Head of caudate nucleus (tissue), 42 donors: ENCODE measurements around the gene MORF4L1.

ENCODE experiments used
- DNase-seq, 42 donors: peaks; one replicate each; pipeline versions ENCODE4 v3.0.0 to v3.0.0-alpha.2; 2020 to 2021; ENCODE audit warnings: mixed read lengths in 7 of 42
- intact Hi-C: fragments of 100-400 bp; cut with DNase I; formaldehyde crosslinking; loops from one replicate; pipeline ENCODE4 v1.15.0; 2022

The MORF4L1 gene

DNA sequence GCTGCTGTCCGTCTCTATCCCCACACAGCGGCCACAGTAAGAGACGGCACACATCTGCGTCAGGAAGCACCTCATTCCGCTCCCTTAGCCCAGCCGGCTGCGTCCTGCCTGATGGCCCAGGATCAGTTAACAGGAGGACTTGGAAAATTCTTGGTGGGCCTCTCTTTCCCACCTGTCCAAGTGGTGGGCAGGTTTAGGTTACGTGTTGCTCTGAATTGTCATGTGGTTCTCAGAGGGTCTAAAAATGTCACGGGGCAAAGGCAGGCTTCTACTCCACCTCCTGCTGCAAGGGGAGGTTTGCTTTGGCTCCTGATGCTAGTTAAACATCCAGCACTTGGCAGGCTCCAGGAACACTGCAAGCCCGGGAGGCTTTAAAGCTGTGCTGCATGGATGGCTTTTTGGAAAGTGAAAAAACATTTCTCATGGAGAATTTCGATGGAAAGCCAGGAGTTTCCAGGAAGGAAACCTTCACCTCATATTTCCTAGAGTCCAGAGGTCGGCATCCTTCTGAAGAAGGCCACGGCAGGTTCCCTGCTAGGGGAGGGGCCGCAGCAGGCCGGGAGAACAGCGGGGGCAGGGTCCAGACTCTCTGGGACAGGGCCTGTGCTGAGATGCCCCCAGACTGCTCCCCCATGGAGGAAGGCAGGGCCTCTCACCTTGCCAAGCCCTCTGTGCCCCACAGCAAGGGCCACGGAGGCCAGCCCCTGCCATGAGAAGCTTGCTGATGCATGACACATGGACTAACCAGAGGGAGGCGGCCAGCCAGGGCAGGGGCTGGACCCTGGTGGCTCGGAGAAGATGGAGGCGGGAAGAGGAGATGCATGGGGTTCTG is 61.3 kb downstream of the MORF4L1 start:
- intact Hi-C loops: no loop called here
- no peak for DNase-seq

GRCh38 chr15:78934655-78935023 is 61.9 kb downstream of the MORF4L1 start:
- DNase-seq: no peak
- intact Hi-C loops: no loop called here

- intact Hi-C loops: no loop called here
- no peak for DNase-seq
Measured at GRCh38 chr15:78937132-78937739, 64.5 kb downstream of the MORF4L1 start.

DNA sequence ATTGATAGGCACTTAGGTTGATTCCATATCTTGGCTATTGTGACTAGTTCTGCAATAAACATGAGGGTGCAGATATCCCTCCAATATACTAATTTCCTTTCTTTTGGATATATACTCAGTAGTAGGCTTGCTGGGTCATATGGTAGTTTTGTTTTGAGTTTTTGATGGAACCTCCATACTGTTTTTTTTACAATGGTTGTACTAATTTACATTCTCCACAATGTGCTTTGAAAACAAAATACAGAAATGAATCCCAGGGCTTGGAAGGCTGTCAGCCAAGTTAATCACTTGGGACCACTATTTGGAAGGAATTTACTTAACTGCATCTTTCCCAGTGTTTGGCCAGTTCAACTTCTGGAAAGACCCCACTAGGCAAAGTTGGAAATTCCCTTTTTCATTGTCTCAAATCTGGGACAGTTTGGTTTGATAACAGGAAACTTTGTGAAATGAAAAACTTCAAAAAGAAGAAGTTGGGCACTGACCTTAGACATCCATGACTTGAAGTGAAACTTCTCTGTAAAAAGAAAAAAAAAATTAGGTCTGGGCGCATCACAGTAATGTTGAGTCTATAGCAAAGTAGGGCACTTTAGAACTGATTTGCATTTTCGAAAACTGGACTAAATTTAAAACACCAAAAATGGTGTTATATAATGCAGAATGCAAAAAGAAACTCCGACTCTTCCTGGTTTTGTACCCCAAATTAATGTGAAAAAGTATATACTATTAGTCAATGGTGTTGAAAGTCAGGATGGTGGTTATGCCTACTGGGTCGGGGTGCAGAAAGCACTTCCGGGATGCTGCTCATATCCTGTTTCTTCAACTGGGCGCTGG is 66.2 kb downstream of the MORF4L1 start:
- no peak for DNase-seq
- intact Hi-C loops: no loop called here

- intact Hi-C loops: no loop called here
- DNase-seq: no peak
Measured at GRCh38 chr15:78942741-78943140, 70.1 kb downstream of the MORF4L1 start.

DNA sequence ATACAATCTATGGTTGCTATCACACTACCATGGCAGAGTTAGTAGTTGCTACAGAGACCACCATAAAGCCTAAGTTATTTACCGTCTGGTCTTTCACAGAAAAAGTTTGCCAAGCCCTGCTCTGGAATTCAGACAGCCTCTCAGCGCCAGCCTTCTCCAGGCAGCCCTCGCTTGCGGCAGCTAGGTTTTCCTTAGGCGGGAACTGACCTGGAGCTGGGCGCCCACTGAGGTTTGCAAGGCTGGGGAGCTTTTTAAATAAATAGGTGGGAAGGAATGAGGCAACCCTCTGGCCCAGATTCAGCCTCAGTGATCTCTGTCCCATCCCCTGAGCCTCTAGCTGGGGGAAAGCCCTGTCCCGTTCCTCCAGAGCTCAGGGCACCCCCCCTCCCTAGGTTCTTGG is 71.0 kb downstream of the MORF4L1 start:
- no peak for DNase-seq
- intact Hi-C loops: no loop called here

- intact Hi-C loops: no loop called here
- no peak for DNase-seq
Measured at GRCh38 chr15:78944202-78944625, 71.5 kb downstream of the MORF4L1 start.

- intact Hi-C loops: no loop called here
- peak in 41 of 42 donors; percentile 33 to 91 (median 78) for DNase-seq
Measured at GRCh38 chr15:78944669-78945407, 72.1 kb downstream of the MORF4L1 start, which contains the start of gene CTSH. TSS of gene CTSH (minus strand) at chr15:78945046. CDS start at chr15:78944981, 65 bp downstream.

GRCh38 chr15:78946493-78946892 is 73.8 kb downstream of the MORF4L1 start:
- no peak for DNase-seq
- intact Hi-C loops: no loop called here

DNA sequence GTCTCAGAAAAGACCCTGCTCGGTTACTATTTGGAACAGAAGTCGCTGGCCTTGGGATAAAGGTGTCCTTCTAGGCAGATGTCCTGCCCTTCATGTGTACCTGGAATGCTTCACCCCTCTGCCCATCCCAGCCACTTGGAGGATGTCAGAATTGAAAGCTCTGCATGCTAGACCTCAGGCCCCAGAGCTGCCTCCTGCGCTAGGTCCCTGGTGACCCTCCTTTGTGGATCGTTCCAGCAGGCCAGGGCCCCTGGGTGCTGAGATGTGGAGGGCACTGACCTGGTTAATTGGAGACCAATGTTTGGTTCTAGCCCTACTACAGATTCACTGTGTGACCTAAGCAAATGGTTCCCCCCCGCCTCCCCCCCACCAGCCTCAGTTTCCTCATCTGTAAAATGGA is 74.8 kb downstream of the MORF4L1 start:
- no peak for DNase-seq
- intact Hi-C loops: no loop called here
